ENCODE measurements around the gene HFM1.

HFM1 gene

DNA sequence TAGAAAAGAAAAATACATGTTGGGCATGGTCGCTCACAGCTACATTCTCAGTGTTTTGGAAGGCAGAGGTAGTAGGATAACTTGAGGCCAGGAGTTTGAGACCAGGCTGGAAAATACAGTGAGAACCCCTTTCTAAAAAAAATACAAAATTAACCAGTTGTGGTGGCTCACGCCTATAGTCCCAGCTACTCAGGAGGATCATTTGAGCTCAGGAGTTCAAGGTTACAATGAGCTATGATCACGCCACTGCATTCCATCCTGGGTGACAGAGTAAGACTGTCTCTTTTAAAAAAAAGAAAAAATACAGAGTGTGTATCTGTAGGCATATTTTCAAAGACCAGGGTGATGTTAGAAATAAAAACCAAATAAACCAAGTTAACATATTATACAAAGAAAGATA, 57.8 kb downstream of the HFM1 start:
- no peak overlapping the region for H4K5ac ChIP-seq (ENCODE audit: low read length)
- no peak overlapping the region for H2BK120ac ChIP-seq (ENCODE audit: low read depth, low read length)
- H3K4me3 ChIP-seq (ENCODE audit: low read length): no peak overlapping the region
- no CpG with 5 or more reads among the region's 3 CpGs for WGBS (ENCODE audit: extremely low coverage, insufficient coverage, low lambda C conversion rate)
- no peak overlapping the region for H3K56ac ChIP-seq (ENCODE audit: low read length)
- H3K18ac ChIP-seq (ENCODE audit: low read length): no peak overlapping the region
- H3K4me1 ChIP-seq (ENCODE audit: control insufficient read depth, low read depth, low read length): no peaks in the 10 kb centered on the region
- H3K79me1 ChIP-seq (ENCODE audit: low read length): no peaks in the 10 kb centered on the region
- no peak overlapping the region for H3K9ac ChIP-seq (ENCODE audit: low read length)
- DNase-seq: no peak
- H2AK5ac ChIP-seq (ENCODE audit: low read length): no peak overlapping the region
- H4K8ac ChIP-seq (ENCODE audit: low read depth, low read length): no peak overlapping the region
- H3K4me2 ChIP-seq (ENCODE audit: low read length): no peak overlapping the region
- no peak overlapping the region for H3K4ac ChIP-seq (ENCODE audit: low read depth, low read length)
- no peak overlapping the region for H2BK15ac ChIP-seq (replicated peaks; ENCODE audit: low read depth)
- no peak overlapping the region for H2BK5ac ChIP-seq (ENCODE audit: low read length)
- H3K36me3 ChIP-seq (ENCODE audit: control insufficient read depth, insufficient read depth, low read length): no peaks in the 10 kb centered on the region
- H3K79me2 ChIP-seq (ENCODE audit: control insufficient read depth, insufficient read depth, low read length): no peaks in the 10 kb centered on the region
- no peaks in the 10 kb centered on the region for H3K27me3 ChIP-seq (ENCODE audit: insufficient read depth, low read length, poor library complexity)
- H3K23ac ChIP-seq (ENCODE audit: low read length): no peak overlapping the region
- H3K27ac ChIP-seq (ENCODE audit: low read depth, low read length): no peak overlapping the region

- H2BK120ac ChIP-seq (ENCODE audit: low read depth, low read length): no peak overlapping the region
- no peak overlapping the region for H2BK5ac ChIP-seq (ENCODE audit: low read length)
- H3K23ac ChIP-seq (ENCODE audit: low read length): no peak overlapping the region
- no peak overlapping the region for H3K4ac ChIP-seq (ENCODE audit: low read depth, low read length)
- no CpG with 5 or more reads among the region's 4 CpGs for WGBS (ENCODE audit: extremely low coverage, insufficient coverage, low lambda C conversion rate)
- H4K8ac ChIP-seq (ENCODE audit: low read depth, low read length): no peak overlapping the region
- H3K27ac ChIP-seq (ENCODE audit: low read depth, low read length): no peak overlapping the region
- no peaks in the 10 kb centered on the region for H3K36me3 ChIP-seq (ENCODE audit: control insufficient read depth, insufficient read depth, low read length)
- no peaks in the 10 kb centered on the region for H3K79me1 ChIP-seq (ENCODE audit: low read length)
- H2AK5ac ChIP-seq (ENCODE audit: low read length): no peak overlapping the region
- no peak overlapping the region for H2BK15ac ChIP-seq (replicated peaks; ENCODE audit: low read depth)
- no peak overlapping the region for H3K4me3 ChIP-seq (ENCODE audit: low read length)
- no peak for DNase-seq
- no peaks in the 10 kb centered on the region for H3K4me1 ChIP-seq (ENCODE audit: control insufficient read depth, low read depth, low read length)
- no peak overlapping the region for H3K9ac ChIP-seq (ENCODE audit: low read length)
- no peak overlapping the region for H4K5ac ChIP-seq (ENCODE audit: low read length)
- no peak overlapping the region for H3K4me2 ChIP-seq (ENCODE audit: low read length)
- no peaks in the 10 kb centered on the region for H3K79me2 ChIP-seq (ENCODE audit: control insufficient read depth, insufficient read depth, low read length)
- no peak overlapping the region for H3K18ac ChIP-seq (ENCODE audit: low read length)
- no peaks in the 10 kb centered on the region for H3K27me3 ChIP-seq (ENCODE audit: insufficient read depth, low read length, poor library complexity)
- no peak overlapping the region for H3K56ac ChIP-seq (ENCODE audit: low read length)
Observed at GRCh38 chr1:91345395-91346005, 59.1 kb downstream of the HFM1 start.

DNA sequence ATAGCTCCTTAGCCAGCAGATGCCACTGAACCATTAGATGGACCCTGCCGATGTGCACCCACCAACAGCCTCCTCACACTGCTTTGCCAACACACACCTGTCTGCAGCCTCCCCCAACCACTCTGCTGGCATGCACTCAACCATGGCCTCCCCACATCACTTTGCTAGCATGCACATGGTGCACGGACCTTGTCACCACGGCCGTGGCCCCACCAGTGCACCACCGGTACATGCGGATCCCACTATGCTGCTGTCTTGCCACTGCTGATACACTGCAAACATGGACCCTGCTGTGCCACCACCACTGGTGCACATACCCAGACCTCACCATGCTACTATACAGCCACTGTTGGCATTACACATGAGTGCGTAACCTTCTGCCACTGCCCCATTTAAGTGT, 66.1 kb downstream of the HFM1 start:
- no peak overlapping the region for H3K9ac ChIP-seq (ENCODE audit: low read length)

GRCh38 chr1:91335603-91336002, 69.0 kb downstream of the HFM1 start:
- H3K23ac ChIP-seq (ENCODE audit: low read length): no peak overlapping the region
- H3K27ac ChIP-seq (ENCODE audit: low read depth, low read length): no peak overlapping the region
- DNase-seq: no peak
- WGBS (ENCODE audit: extremely low coverage, insufficient coverage, low lambda C conversion rate): no CpG with 5 or more reads among the region's 2 CpGs
- H2BK120ac ChIP-seq (ENCODE audit: low read depth, low read length): no peak overlapping the region
- no peak overlapping the region for H3K4ac ChIP-seq (ENCODE audit: low read depth, low read length)
- no peaks in the 10 kb centered on the region for H3K4me1 ChIP-seq (ENCODE audit: control insufficient read depth, low read depth, low read length)
- H2AK5ac ChIP-seq (ENCODE audit: low read length): no peak overlapping the region
- H3K4me3 ChIP-seq (ENCODE audit: low read length): no peak overlapping the region
- no peak overlapping the region for H2BK15ac ChIP-seq (replicated peaks; ENCODE audit: low read depth)
- H3K18ac ChIP-seq (ENCODE audit: low read length): no peak overlapping the region
- no peak overlapping the region for H4K5ac ChIP-seq (ENCODE audit: low read length)
- no peaks in the 10 kb centered on the region for H3K36me3 ChIP-seq (ENCODE audit: control insufficient read depth, insufficient read depth, low read length)
- no peak overlapping the region for H3K56ac ChIP-seq (ENCODE audit: low read length)
- H3K9ac ChIP-seq (ENCODE audit: low read length): no peak overlapping the region
- H4K8ac ChIP-seq (ENCODE audit: low read depth, low read length): no peak overlapping the region
- H2BK5ac ChIP-seq (ENCODE audit: low read length): no peak overlapping the region
- H3K4me2 ChIP-seq (ENCODE audit: low read length): no peak overlapping the region
- no peaks in the 10 kb centered on the region for H3K79me2 ChIP-seq (ENCODE audit: control insufficient read depth, insufficient read depth, low read length)
- H3K79me1 ChIP-seq (ENCODE audit: low read length): no peaks in the 10 kb centered on the region
- no peaks in the 10 kb centered on the region for H3K27me3 ChIP-seq (ENCODE audit: insufficient read depth, low read length, poor library complexity)

More for the DNA sequence above, 66.1 kb downstream of the HFM1 start:
- H3K4ac ChIP-seq (ENCODE audit: low read depth, low read length): no peak overlapping the region
- no peaks in the 10 kb centered on the region for H3K4me1 ChIP-seq (ENCODE audit: control insufficient read depth, low read depth, low read length)
- no peak overlapping the region for H3K4me2 ChIP-seq (ENCODE audit: low read length)
- H4K8ac ChIP-seq (ENCODE audit: low read depth, low read length): no peak overlapping the region
- no peak overlapping the region for H3K4me3 ChIP-seq (ENCODE audit: low read length)
- no peak overlapping the region for H3K23ac ChIP-seq (ENCODE audit: low read length)
- H2BK120ac ChIP-seq (ENCODE audit: low read depth, low read length): no peak overlapping the region
- no peaks in the 10 kb centered on the region for H3K79me2 ChIP-seq (ENCODE audit: control insufficient read depth, insufficient read depth, low read length)
- no peak for DNase-seq
- no peak overlapping the region for H4K5ac ChIP-seq (ENCODE audit: low read length)
- H3K27ac ChIP-seq (ENCODE audit: low read depth, low read length): no peak overlapping the region
- no peak overlapping the region for H2AK5ac ChIP-seq (ENCODE audit: low read length)
- no peaks in the 10 kb centered on the region for H3K36me3 ChIP-seq (ENCODE audit: control insufficient read depth, insufficient read depth, low read length)
- no peaks in the 10 kb centered on the region for H3K27me3 ChIP-seq (ENCODE audit: insufficient read depth, low read length, poor library complexity)
- no peak overlapping the region for H3K18ac ChIP-seq (ENCODE audit: low read length)
- H3K79me1 ChIP-seq (ENCODE audit: low read length): no peaks in the 10 kb centered on the region
- no peak overlapping the region for H2BK5ac ChIP-seq (ENCODE audit: low read length)
- no peak overlapping the region for H3K56ac ChIP-seq (ENCODE audit: low read length)
- no peak overlapping the region for H2BK15ac ChIP-seq (replicated peaks; ENCODE audit: low read depth)
- no CpG with 5 or more reads among the region's 7 CpGs for WGBS (ENCODE audit: extremely low coverage, insufficient coverage, low lambda C conversion rate)

GRCh38 chr1:91334856-91335255, 69.8 kb downstream of the HFM1 start:
- no CpG with 5 or more reads among the region's 4 CpGs for WGBS (ENCODE audit: extremely low coverage, insufficient coverage, low lambda C conversion rate)
- Histone ChIP-seq H4K8ac (ENCODE audit: low read depth, low read length) (no peak overlapping the region), H3K79me2 (ENCODE audit: control insufficient read depth, insufficient read depth, low read length) (no peaks in the 10 kb centered on the region), H2BK5ac (ENCODE audit: low read length) (no peak overlapping the region), H3K4me3 (ENCODE audit: low read length) (no peak overlapping the region), H3K4me1 (ENCODE audit: control insufficient read depth, low read depth, low read length) (no peaks in the 10 kb centered on the region), H3K23ac (ENCODE audit: low read length) (no peak overlapping the region), H3K18ac (ENCODE audit: low read length) (no peak overlapping the region), H2BK15ac (replicated peaks; ENCODE audit: low read depth) (no peak overlapping the region), H3K4me2 (ENCODE audit: low read length) (no peak overlapping the region), H3K56ac (ENCODE audit: low read length) (no peak overlapping the region), H3K9ac (ENCODE audit: low read length) (no peak overlapping the region), H3K36me3 (ENCODE audit: control insufficient read depth, insufficient read depth, low read length) (no peaks in the 10 kb centered on the region), H3K4ac (ENCODE audit: low read depth, low read length) (no peak overlapping the region), H2BK120ac (ENCODE audit: low read depth, low read length) (no peak overlapping the region), H3K79me1 (ENCODE audit: low read length) (no peaks in the 10 kb centered on the region), H2AK5ac (ENCODE audit: low read length) (no peak overlapping the region), H3K27me3 (ENCODE audit: insufficient read depth, low read length, poor library complexity) (no peaks in the 10 kb centered on the region), H3K27ac (ENCODE audit: low read depth, low read length) (no peak overlapping the region), H4K5ac (ENCODE audit: low read length) (no peak overlapping the region)
- DNase-seq: peak; percentile 15

GRCh38 chr1:91325456-91325855, 79.2 kb downstream of the HFM1 start:
- Histone ChIP-seq H3K56ac (ENCODE audit: low read length) (no peak overlapping the region), H3K27me3 (ENCODE audit: insufficient read depth, low read length, poor library complexity) (no peaks in the 10 kb centered on the region), H3K4me2 (ENCODE audit: low read length) (no peak overlapping the region), H3K4me1 (ENCODE audit: control insufficient read depth, low read depth, low read length) (no peaks in the 10 kb centered on the region), H4K8ac (ENCODE audit: low read depth, low read length) (no peak overlapping the region), H3K9ac (ENCODE audit: low read length) (no peak overlapping the region), H4K5ac (ENCODE audit: low read length) (no peak overlapping the region), H3K79me1 (ENCODE audit: low read length) (no peaks in the 10 kb centered on the region), H3K23ac (ENCODE audit: low read length) (no peak overlapping the region), H3K4me3 (ENCODE audit: low read length) (no peak overlapping the region), H3K27ac (ENCODE audit: low read depth, low read length) (no peak overlapping the region), H3K36me3 (ENCODE audit: control insufficient read depth, insufficient read depth, low read length) (no peaks in the 10 kb centered on the region), H2BK15ac (replicated peaks; ENCODE audit: low read depth) (no peak overlapping the region), H2AK5ac (ENCODE audit: low read length) (no peak overlapping the region), H3K79me2 (ENCODE audit: control insufficient read depth, insufficient read depth, low read length) (no peaks in the 10 kb centered on the region), H3K4ac (ENCODE audit: low read depth, low read length) (no peak overlapping the region), H2BK5ac (ENCODE audit: low read length) (no peak overlapping the region), H2BK120ac (ENCODE audit: low read depth, low read length) (no peak overlapping the region), H3K18ac (ENCODE audit: low read length) (no peak overlapping the region)
- no CpG with 5 or more reads among the region's 2 CpGs for WGBS (ENCODE audit: extremely low coverage, insufficient coverage, low lambda C conversion rate)
- DNase-seq: no peak

Measured in mesendoderm (in vitro differentiated cells).